HG02623 (cell line): ENCODE data around the gene SOS2.
"Not testable (repeated sequence)": the region's sequence is repeated elsewhere in the genome, so short reads cannot be mapped to it uniquely, and the experiment has no call there.

Source experiments
- ATAC-seq: cut with Tn5 transposase; IDR thresholded peaks from one replicate; pipeline ENCODE4 v1.9.1; 2021; ENCODE audit warnings: moderate library complexity; ENCODE audit not compliant: unreplicated experiment

The SOS2 gene

DNA sequence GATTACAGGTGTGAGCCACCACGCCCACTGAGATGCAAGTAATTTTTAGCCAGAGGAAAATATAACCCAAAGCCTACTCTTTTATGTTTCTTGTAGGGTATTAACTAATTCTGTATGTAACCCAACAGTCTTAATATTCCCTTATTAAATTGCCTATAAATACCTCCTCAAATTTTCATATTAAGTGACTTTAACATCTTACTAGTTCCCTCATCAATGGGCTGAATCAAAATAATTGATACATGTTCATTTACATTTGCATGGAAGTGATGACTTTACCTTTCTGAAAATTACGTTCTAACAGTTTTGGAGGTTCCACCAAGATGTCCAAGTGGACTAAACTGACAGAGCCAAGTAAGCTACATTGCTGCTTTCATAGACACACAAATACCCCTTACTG is 3.1 kb downstream of the SOS2 start:
- no peak for ATAC-seq

DNA sequence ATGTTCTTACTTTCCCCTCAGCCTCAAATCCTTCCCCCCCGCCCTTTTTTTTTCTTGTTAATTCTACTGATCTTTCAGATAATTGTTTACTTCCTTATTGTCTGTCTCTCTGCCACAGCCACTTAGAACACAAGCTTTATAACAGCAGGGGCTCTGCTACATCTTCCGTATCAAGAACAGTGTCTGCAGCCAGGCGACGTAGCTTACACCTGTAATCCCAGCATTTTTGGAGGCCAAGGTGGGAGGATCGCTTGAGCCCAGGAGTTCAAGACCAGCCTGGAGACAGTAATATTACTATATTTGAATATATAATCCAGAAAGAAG is 5.4 kb downstream of the SOS2 start:
- no peak for ATAC-seq

DNA sequence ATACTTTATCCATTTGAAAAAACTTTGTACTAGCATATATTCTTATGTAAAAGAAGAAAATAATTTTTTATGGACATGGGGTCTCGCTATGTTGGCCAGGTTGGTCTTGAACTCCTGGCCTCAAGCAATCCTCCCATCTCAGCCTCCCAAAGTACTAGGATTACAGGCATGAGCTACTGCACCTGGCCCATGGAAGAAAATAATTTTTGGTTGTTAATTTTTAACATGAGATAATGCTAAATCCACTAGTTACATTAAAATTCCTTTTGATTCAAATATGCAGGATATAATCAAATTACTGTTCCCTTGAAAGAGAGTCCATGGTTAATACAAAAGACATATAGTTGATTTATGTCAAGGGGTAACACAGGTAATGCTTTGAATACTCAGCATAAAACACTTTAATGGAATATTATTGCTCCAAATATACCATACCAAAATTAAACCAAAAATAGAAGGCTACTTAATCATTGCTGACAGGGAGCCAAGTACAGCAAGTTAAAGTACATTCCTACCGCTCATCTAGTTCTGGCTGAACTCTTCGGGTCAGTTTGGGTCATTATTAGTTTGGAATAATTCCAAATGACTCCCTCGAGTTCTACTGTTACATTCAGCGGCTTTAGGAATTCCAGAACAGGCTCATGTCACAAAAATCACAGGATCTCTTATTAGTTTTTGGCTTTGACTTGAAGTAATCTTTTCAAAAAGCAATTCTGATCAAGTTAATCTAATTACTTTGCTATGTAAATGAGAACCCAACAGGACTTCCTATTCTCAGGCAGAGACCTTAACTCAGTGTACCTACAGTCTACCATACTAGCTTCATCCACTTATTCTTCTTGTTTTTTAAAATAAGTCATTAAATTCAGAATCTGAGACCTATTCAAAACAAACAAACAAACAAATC is 6.1 kb downstream of the SOS2 start:
- no peak for ATAC-seq

DNA sequence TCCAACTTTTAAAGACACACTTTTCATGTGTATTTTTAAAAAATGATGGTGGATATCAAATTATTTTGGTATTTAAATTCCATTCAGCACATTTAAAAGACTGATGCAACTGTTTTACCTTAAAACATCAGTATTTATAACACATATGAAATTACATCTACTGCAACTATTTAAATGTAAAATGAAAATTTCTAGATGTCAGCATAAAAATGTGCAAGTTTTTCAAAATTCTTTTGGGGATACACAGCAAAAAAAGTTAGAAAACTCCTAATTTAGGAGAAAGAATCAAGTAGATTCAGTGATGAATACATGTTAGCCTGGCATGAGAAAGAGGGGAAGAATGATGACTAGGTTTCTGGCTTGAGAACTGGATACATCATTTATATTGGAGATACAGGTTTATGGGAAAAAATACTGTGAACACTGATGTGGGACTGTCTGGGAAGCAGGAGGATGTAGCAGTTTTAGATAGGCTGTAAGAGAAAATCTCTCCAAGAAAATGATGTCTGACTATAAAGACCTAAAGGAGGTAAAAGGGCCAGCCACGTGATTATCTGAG is 9.2 kb downstream of the SOS2 start:
- no peak for ATAC-seq

GRCh38 chr14:50218501-50218900 is 12.9 kb downstream of the SOS2 start:
- ATAC-seq, result no peak

DNA sequence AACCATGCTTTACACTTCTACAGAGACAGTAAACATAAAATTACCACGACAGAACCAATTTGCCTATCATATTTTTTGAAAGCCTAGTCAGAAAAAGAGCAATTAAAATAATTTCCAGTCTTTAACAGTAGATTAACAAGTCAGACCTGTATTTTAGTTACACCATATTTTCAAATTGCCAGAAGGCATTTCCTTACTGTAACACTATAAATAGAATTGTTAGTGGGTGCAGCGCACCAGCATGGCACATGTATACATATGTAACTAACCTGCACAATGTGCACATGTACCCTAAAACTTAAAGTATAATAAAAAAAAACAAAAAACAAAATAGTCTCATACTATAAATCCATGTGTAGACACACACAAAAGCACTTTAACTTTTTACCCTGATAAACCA is 16.0 kb downstream of the SOS2 start:
- ATAC-seq, result no peak

DNA sequence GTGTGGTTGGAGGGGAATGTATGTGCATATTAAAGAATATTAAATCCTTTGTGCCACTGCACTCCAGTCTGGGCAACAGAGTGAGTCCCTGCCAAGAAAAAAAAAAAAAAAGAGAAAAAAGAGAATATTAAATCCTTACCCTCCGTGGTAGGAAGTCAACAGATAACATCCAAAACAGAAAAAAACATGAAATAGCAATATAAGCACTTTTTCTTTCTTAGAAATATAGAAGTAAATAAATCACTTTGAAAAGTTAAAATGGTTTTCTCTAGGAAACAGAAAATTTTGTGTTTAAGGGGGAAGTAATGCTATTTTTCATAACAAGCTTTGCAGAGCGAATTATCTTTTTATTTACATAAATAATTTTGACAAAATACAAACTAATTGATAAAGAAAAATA is 17.6 kb downstream of the SOS2 start:
- no peak for ATAC-seq

DNA sequence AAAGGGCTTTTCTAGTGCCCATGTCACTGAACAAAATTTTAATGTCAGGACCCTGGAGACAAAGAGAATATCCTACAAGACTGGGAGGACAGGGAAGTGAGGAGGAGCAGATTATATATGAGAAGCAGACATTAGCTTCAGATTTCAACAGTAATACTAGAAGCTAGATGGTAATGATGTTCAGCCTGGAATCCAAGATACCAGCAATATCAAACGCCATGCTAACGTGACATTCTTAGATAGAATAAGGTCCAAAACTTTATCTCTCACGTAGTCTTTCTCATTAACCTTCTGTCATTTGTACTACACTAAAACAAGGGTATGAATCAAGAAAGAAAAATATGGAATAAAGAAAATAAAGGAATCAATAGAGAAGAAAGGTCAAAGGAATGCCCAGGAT is 18.7 kb downstream of the SOS2 start:
- ATAC-seq, result no peak

- ATAC-seq, result no peak
These were observed 21.3 kb downstream of the SOS2 start for GRCh38 chr14:50210074-50210473.

DNA sequence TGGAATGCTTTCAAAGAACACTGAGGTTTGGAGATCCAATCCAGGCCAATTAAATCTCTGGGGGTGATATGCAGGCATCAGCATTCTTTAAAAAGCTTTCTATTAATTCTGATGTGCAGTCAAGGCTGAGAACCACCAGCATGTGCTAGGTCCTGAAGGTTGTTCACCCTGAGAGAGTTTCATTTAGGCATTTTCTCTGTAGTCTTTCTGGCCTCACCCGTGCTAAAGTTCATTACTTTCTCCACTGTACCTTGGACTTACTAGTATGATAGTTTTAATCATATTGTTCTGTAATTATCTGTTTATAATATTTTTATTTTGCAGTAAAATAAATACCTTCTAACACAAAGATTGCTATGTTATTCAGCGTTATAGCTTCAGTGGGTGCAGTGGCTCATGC is 32.9 kb downstream of the SOS2 start:
- ATAC-seq, result no peak

DNA sequence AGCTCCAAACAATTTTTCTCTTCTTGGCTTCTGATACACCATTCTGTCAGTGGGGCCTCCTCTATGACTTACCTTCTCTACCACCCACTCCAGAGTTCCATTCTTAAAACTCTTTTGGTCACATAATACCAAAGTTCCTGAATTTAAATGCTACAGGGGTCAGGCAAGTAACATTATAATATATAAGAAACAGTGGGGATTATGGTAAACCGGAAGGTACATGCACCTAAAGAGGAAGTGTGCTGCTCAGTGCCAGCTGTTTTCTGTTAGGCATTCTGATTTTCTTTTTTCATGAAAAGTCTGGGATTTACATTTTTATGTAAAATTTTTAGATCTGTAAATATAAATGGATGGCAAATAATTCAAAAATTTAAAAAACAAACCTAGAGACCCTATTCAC is 39.9 kb downstream of the SOS2 start:
- no peak for ATAC-seq

- no peak for ATAC-seq
These were observed 45.3 kb downstream of the SOS2 start for GRCh38 chr14:50186107-50186506.

- no peak for ATAC-seq
These were observed 57.5 kb downstream of the SOS2 start for GRCh38 chr14:50173891-50174290.

DNA sequence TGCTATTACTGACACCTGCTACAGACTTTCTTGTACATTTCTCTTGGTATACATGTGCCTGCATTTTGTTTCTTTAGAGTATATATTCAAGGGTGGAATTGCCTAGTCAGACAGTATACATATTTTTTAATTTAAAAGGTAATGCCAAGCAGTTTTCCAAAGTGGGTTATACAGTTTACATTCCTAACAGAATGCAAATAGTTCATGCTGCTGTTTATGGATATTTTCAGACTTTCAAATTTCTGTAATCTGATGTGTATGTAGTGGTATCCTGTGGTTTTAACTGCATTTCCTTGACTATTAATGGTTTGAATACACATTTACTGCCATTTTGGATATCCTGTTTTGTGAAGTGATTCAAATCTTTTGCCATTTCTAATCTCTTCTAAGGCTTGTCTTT is 59.5 kb downstream of the SOS2 start:
- ATAC-seq, result no peak

DNA sequence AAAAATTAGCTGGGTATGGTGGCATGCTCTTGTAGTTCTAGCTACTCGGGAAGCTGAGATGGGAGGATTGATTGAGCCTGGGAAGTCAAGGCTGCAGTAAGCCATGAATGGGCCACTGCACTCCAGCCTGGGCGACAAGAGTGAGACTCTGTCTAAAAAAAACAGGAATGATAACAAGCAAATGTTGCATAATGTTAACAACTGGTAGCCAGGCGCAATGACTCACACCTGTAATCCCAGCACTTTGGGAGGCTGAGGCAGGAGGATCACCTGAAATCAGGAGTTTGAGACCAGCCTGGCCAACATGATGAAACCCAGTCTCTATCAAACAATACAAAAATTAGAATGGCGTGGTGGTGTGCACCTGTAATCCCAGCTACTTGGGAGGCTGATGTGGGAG is 64.0 kb downstream of the SOS2 start:
- ATAC-seq, result not testable (repeated sequence)

GRCh38 chr14:50156111-50156510 is 75.3 kb downstream of the SOS2 start:
- ATAC-seq, result no peak

DNA sequence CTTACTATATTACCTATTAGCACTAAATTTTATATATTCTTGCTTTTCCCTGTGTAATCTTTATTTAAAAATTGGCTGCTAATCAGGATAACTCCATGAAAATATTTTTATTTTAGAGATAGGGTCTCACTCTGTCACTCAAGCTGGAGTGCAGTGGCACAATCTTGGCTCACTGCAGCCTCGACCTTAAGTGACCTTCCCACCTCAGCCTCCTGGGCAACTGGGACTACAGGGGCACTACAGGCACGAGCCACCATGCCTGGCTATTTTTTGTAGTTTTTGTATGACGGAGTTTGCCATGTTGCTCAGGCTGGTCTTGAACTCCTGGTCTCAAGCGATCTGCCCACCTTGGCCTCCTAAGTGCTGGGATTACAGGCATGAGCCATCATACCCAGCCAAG is 82.6 kb downstream of the SOS2 start:
- ATAC-seq, result no peak

DNA sequence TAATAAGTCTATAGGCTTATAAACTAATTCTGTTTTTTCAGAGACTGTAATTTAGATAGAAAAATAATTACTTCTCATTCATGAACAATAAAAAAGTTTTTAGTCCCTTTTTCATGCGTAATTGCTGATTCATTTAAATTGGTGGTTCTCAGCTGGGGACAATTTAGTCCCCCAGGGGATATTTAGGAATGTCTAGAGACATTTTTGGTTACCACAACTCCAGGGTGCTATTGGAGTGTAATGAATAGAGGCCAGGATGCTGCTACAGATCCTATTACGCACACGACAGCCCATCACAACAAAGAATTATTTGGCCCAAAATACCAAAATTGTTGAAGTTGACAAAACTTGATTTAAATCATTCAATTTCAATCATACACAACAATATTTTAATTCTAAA is 92.2 kb downstream of the SOS2 start:
- no peak for ATAC-seq

GRCh38 chr14:50127802-50128201 is 103.6 kb downstream of the SOS2 start:
- no peak for ATAC-seq

- ATAC-seq, result no peak
These were observed 108.3 kb downstream of the SOS2 start for GRCh38 chr14:50123062-50123461.

GRCh38 chr14:50122291-50122690 is 109.1 kb downstream of the SOS2 start:
- ATAC-seq, result no peak

DNA sequence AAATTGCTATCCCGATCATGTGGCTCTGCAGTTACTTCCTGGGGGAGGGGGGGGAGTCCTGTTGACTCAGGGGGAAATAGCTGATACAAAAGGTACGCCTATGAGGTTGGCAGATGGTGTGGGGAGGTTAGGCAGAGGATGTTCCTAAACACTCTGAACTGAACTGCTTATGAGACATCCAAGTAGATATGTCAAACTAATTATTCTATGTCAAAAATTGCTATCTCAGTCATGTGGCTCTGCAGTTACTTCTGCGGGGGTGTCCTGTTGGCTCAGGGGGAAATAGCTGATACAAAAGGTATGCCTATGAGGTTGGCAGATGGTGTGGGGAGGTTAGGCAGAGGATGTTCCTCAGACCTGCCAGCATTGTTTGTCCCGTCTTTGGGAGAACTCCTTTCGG is 109.9 kb downstream of the SOS2 start:
- no peak for ATAC-seq

DNA sequence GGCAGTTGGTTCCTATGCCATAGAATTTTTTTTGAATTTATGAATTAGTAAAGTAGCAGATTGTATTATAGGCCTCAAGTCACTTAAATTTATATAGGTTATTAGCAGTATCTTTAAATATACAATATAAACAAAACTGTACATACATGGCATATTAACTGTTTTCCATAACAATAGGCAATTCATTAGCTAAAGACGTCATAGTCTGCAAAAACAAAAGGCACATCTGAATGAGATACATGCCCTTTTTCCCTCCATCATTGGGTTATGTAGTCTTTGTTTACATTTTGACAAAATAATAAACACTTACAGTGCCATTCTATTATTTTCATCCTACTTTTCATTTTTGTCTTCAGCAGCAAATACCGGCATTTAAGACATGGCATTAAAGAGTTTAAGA is 113.9 kb downstream of the SOS2 start:
- ATAC-seq, result no peak
